Neutrophil (primary cell): ENCODE results near the gene PTPN11.

Source experiments
- H3K27ac ChIP-seq: fragments of 200-600 bp; sonication (generic); 2 replicates; pipeline ENCODE4 v1.5.1; 2016; ENCODE audit warnings: mild to moderate bottlenecking, moderate library complexity
- H3K27me3 ChIP-seq: fragments of 200-600 bp; sonication (generic); 2 replicates; pipeline ENCODE4 v1.6.0; 2016; ENCODE audit warnings: mild to moderate bottlenecking
- H3K36me3 ChIP-seq: fragments of 200-600 bp; sonication (generic); 2 replicates; pipeline ENCODE4 v1.5.1; 2017
- H3K4me1 ChIP-seq, 2 experiments: fragments of 200-600 bp in 1 of 2; sonication (generic) in 1 of 2; 1 replicate in 1 of 2; 2 replicates in 1 of 2; pipeline versions ENCODE4 v1.5.1 to v1.6.1; 2013 to 2016; ENCODE audit warnings: low read depth in 1 of 2, low read length in 1 of 2, mild to moderate bottlenecking in 1 of 2, moderate library complexity in 1 of 2; ENCODE audit not compliant: control insufficient read depth in 1 of 2, insufficient read depth in 1 of 2
- H3K4me3 ChIP-seq, 2 experiments: fragments of 200-600 bp in 1 of 2; sonication (generic) in 1 of 2; 1 replicate in 1 of 2; 2 replicates in 1 of 2; pipeline ENCODE4 v1.5.1; 2013 to 2016; ENCODE audit warnings: low read depth in 1 of 2, low read length in 1 of 2, mild to moderate bottlenecking in 1 of 2, moderate library complexity in 1 of 2
- H3K9me3 ChIP-seq: fragments of 200-600 bp; sonication (generic); 2 replicates; pipeline ENCODE4 v1.5.1; 2016
- TF ChIP-seq, protein P1 (sequence below): fragments of 200-600 bp; sonication (generic); IDR thresholded peaks from 2 replicates; pipeline ENCODE4 v1.5.1; 2016; ENCODE audit warnings: antibody characterized with exemption

Gene PTPN11

DNA sequence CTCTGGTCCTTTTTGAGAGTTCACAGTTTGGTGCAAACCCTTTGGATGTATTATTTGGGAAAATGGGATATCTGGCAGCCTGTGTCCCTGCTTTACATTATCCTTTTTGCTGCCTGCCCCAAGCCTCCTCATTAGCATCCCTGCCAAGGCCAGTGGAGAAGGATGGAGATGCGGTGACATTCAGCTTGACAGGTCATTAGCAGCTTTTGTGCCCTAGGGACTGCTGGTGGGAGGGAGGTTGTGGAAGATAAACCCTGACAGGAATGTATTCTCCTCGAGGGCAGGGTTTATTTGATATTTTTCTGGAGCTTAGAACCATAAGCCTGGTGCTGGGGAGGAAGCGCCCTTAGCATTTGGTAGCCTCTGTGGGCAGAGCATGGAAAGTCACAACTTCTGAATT is 49.3 kb downstream of the PTPN11 start:
- TF ChIP-seq, protein P1, sequence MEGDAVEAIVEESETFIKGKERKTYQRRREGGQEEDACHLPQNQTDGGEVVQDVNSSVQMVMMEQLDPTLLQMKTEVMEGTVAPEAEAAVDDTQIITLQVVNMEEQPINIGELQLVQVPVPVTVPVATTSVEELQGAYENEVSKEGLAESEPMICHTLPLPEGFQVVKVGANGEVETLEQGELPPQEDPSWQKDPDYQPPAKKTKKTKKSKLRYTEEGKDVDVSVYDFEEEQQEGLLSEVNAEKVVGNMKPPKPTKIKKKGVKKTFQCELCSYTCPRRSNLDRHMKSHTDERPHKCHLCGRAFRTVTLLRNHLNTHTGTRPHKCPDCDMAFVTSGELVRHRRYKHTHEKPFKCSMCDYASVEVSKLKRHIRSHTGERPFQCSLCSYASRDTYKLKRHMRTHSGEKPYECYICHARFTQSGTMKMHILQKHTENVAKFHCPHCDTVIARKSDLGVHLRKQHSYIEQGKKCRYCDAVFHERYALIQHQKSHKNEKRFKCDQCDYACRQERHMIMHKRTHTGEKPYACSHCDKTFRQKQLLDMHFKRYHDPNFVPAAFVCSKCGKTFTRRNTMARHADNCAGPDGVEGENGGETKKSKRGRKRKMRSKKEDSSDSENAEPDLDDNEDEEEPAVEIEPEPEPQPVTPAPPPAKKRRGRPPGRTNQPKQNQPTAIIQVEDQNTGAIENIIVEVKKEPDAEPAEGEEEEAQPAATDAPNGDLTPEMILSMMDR, result no peak
- no peaks in the 10 kb centered on the region for H3K27me3 ChIP-seq
- H3K4me1 ChIP-seq, result no peaks in the 10 kb centered on the region
- H3K9me3 ChIP-seq, result no peaks in the 10 kb centered on the region
- peaks cover 37% of the 10 kb centered on the region for H3K36me3 ChIP-seq
- no peak overlapping the region for H3K27ac ChIP-seq
- no peak overlapping the region for H3K4me3 ChIP-seq

DNA sequence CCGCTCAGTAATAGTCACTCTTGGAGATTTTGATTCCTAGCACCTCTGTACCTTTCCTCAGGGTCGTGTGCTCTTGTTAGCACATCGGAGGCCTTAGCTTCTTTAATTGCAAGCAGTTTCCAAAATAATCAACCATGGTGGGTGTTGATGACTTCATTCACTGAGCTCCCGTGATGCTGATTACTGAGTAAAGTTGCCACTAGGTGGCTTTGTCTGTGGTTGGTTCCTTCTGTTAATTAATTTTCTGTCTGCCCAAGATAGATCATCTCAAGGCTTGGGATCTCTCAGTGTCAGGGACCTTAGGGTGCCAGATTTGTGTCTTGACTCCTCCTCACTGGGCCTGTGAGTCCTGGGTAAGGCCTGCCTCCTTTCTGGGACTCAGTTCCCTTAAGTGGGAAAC is 54.3 kb downstream of the PTPN11 start:
- Histone ChIP-seq H3K4me3 (no peak overlapping the region), H3K9me3 (no peaks in the 10 kb centered on the region), H3K27ac (no peak overlapping the region), H3K4me1 (no peaks in the 10 kb centered on the region), H3K36me3 (peaks cover 66% of the 10 kb centered on the region), H3K27me3 (no peaks in the 10 kb centered on the region)
- TF ChIP-seq, protein P1, result no peak

DNA sequence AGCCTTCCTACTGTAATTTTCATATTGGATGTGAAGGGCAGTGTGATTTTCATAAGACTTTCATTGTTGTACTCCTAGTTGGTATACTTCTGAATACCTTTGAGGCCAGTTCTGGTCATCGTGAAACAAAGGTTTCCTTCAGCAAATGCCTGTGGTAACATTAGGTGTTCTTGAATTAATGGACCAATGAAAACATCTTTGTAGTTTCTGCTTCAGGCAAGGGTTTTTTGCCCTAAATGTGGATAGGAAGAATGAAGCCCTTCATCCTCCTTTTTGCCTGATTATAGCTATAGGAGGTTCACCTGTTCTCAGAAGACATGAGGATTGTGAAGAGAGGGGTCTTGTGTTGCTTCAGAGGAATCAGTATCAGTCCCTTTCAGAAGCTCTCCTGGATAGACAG is 60.7 kb downstream of the PTPN11 start:
- H3K4me1 ChIP-seq, result no peaks in the 10 kb centered on the region
- no peaks in the 10 kb centered on the region for H3K9me3 ChIP-seq
- no peak overlapping the region for H3K27ac ChIP-seq
- TF ChIP-seq, protein P1, result no peak
- peaks cover 98% of the 10 kb centered on the region for H3K36me3 ChIP-seq
- H3K27me3 ChIP-seq, result no peaks in the 10 kb centered on the region
- no peak overlapping the region for H3K4me3 ChIP-seq

DNA sequence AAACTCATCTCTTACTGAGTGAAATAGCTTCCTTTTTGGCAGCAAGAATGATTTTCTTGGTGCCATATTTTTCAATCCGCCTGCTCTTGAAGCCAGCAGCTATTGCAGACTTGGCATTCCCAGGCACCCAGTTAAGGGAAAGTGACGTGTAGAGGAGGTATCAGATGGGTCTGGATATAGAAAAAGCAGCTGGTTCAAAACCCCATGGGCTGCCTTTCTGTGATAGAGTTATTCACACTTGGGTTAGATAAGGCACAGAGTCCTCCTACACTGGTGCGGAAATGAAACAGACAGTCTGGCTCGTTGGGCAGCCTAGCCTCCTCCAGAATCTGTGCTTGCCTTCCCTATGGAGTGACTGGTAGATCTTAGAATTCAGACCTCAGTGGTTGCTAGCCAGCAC is 62.2 kb downstream of the PTPN11 start:
- TF ChIP-seq, protein P1, result no peak
- H3K27ac ChIP-seq, result no peak overlapping the region
- no peaks in the 10 kb centered on the region for H3K27me3 ChIP-seq
- peaks cover 94% of the 10 kb centered on the region for H3K36me3 ChIP-seq
- H3K4me1 ChIP-seq, result no peaks in the 10 kb centered on the region
- no peak overlapping the region for H3K4me3 ChIP-seq
- H3K9me3 ChIP-seq, result no peaks in the 10 kb centered on the region

DNA sequence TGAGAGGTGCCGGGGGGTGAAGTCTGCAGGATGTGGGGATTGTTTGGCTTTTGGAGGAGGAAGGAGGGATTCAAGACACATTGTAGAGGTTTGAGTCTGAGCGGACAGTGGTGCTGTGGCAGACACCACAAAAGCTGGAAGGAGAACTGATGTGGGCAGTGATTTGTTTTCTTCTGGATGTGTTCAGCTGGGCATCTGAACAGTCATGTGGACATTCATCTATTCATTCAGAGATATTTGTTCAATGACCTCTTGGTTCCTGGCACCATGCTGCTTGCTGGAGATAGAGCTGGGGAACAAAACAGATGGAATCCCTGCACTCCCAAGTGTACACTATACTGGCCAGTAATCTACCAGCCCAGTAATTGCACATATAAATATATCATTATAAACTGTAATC is 64.0 kb downstream of the PTPN11 start:
- H3K4me3 ChIP-seq, result no peak overlapping the region
- H3K36me3 ChIP-seq, result peaks cover 92% of the 10 kb centered on the region

More for the DNA sequence above, 64.0 kb downstream of the PTPN11 start:
- H3K27ac ChIP-seq, result no peak overlapping the region
- no peaks in the 10 kb centered on the region for H3K27me3 ChIP-seq
- no peaks in the 10 kb centered on the region for H3K4me1 ChIP-seq
- TF ChIP-seq, protein P1, result no peak
- no peaks in the 10 kb centered on the region for H3K9me3 ChIP-seq
